ENCODE measurements around the gene PCP4L1.
A peak's percentile ranks its signal among the peaks of the same experiment; 100 is the strongest.
"Not testable (repeated sequence)": the region's sequence is repeated elsewhere in the genome, so short reads cannot be mapped to it uniquely, and the experiment has no call there.

The PCP4L1 gene

DNA sequence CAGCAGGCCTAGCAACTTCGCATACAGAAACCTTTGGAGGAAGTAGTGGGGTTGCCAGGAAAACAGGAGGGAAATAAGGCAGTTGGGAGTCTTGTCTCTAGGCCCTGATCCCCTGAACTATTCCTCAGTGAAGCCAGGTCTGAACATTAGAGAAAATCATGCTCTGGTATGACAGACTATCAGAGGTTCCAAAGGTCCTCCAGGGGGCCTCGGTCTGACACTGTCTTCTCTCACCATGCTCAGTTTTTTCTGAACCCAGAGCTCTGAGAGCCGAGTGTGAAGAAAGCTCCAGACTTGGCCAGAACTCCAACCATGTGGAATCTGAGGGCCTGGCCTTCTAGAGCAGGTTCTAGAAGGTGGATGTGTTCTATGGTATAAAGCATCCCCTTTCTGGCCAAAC lies 28.6 kb upstream of the PCP4L1 start:
- DNase-seq = peak; percentile 53

DNA sequence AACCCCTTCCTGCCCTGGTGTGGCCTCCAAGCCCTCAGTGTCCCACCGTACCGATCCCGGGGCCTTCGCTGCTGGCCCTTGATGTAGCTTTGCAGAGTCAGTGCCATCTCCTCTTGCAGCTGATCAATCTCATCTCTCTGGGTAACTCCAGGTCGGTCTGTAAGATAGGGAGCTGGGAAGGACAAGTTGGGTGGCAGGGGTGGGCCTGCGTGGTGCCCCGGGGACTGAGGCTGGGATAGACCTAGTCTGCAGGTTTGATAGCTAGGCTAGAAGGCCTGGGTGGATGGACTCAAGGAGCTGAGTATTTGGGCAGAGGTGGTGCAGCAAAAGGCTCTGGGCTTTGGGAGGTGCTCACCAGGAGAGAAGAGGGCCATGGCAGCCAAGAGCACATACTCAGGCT lies 27.8 kb upstream of the PCP4L1 start:
- no peak for DNase-seq

DNA sequence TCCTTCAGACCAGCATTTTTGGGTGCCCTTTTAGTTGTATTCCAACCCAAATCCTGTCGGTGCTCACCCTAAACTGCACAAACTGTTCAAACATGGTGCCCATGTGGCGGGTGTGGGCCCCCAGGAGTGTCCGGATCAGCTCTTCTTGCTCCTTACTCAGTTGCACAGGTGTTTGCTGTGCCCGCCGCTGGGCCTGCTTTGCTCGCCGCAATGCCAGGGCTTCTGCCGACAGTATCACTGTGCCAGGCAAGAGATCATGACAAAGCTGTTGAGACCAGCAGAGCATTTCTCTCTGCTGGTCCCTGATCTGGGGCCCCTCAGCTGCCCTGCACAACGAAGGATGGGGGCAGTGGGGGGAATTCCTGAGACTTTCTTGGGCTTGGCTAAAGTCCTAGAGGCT lies 25.4 kb upstream of the PCP4L1 start:
- no peak for DNase-seq

DNA sequence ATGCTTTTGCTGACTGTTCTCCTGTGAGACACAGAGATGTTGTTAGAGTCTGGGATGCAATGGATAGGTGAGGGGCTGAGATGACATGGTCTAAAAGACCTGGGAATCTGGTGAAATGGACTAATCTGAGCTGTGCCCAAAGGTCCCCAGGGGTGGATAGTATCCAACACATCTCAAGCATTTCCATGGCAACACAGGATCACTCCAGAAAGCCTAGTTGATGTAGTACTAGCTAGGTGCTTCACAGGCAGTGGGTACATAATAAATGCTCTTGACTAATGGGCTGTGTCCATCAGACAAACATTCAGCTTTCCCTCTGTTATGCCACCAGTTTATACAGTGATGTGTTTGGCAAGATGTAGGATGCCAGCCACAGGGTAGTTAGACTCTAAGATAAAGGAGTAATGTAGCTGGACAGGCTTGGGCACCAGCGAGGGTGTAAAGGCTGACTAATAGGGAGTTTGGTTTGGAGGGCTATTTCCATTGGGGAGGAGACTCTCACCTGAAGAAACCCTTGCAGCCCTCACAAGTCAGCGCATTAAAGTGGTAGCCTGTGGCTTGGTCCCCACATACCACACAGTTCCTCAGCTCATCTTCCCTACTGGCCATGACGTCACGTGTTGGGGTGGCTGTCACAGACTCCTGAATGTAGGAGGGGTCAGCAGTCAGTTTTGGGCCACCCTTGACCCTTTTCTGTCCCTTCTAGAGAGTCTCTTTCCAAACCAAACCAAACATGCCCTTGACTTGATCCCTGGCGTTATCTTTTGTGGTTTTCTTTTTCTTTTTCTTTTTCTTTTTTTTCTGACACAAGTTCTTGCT lies 22.4 kb upstream of the PCP4L1 start:
- DNase-seq = no peak

- DNase-seq = no peak
Measured at GRCh38 chr1:161238039-161238473, 20.5 kb upstream of the PCP4L1 start, which contains the start of gene NR1I3. NR1I3 (minus strand) TSS chr1:161238203; CDS start chr1:161236565, 1,638 bp downstream.

- no peak for DNase-seq
Measured at GRCh38 chr1:161241682-161242081, 16.9 kb upstream of the PCP4L1 start.

DNA sequence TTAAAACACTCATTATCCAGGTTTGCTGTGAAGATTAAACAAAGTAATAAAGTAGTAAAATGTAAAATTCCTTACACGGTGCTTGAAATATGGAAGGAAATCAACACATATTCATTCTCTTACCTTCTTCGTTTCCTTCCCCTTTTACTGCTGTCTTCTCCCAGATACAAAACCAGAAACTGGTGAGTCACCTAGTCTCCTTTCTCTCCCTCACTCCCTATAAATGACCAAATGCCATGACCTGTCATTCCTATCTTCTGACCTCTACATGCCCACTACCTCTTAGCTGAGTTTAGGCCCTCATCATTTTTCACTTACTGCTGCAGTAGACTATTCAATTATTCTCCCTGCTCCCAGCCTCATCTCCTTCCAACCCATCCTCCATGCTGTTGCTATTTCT lies 16.2 kb upstream of the PCP4L1 start:
- no peak for DNase-seq

DNA sequence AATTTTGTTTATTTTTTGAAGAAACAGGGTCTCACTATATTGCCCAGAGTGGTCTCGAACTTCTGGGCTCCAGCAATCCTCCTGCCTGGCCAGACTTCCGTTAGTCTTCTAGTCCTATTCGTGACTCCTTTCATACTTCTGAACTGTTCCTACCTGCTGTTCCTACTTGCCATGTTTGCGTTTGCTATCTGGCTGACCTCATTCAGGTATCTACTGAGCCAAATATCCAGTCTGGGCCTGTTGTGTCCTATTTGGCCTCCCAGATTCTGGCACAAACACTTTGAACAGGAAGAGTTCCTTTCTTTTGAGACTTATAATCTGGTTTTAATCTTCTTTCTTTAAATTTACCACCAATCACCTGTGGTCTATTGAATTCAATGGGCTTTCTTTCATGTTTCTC lies 13.7 kb upstream of the PCP4L1 start:
- no peak for DNase-seq

DNA sequence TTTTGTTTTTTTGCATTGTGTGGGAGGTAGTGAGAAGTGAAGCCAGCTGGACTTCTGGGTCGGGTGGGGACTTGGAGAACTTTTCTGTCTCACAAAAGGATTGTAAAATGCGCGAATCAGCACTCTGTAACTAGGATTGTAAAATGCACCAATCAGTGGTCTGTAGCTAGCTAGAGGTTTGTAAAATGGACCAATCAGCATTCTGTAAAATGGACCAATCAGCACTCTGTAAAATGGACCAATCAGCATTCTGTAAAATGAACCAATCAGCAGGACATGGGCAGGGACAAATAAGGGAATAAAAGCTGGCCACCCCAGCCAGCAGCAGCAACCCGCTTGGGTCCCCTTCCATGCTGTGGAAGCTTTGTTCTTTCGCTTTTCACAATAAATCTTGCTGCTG lies 8.4 kb upstream of the PCP4L1 start:
- DNase-seq = not testable (repeated sequence)

- no peak for DNase-seq
Measured at GRCh38 chr1:161250829-161251228, 7.7 kb upstream of the PCP4L1 start.

- no peak for DNase-seq
Measured at GRCh38 chr1:161251579-161251978, 7.0 kb upstream of the PCP4L1 start.

- DNase-seq = not testable (repeated sequence)
Measured at GRCh38 chr1:161255302-161255701, 3.2 kb upstream of the PCP4L1 start.

- not testable (repeated sequence) for DNase-seq
Measured at GRCh38 chr1:161255955-161256520, 2.5 kb upstream of the PCP4L1 start.

DNA sequence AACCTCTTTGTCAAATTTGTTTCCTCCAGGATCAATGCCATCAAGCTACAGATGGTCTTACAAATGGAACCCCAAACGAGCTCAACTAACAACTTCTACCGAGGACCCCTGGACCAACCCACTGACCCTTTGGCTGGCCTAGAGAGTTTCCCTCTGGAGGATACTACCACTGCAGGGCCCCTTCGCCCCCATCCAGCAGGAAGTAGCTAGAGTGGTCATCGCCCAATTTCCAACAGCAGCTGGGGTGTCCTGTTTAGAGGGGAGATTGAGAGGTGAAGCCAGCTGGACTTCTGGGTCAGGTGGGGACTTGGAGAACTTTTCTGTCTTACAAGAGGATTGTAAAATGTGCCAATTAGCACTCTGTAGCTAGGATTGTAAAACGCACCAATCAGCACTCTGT lies 1.4 kb upstream of the PCP4L1 start:
- DNase-seq = not testable (repeated sequence)

GRCh38 chr1:161259345-161259702 lies 779 bp downstream of the PCP4L1 start:
- no peak for DNase-seq

- no peak for DNase-seq
Measured at GRCh38 chr1:161259765-161260164, 1.2 kb downstream of the PCP4L1 start.

GRCh38 chr1:161260376-161261260 lies 2.1 kb downstream of the PCP4L1 start:
- DNase-seq = peak; percentile 83

DNA sequence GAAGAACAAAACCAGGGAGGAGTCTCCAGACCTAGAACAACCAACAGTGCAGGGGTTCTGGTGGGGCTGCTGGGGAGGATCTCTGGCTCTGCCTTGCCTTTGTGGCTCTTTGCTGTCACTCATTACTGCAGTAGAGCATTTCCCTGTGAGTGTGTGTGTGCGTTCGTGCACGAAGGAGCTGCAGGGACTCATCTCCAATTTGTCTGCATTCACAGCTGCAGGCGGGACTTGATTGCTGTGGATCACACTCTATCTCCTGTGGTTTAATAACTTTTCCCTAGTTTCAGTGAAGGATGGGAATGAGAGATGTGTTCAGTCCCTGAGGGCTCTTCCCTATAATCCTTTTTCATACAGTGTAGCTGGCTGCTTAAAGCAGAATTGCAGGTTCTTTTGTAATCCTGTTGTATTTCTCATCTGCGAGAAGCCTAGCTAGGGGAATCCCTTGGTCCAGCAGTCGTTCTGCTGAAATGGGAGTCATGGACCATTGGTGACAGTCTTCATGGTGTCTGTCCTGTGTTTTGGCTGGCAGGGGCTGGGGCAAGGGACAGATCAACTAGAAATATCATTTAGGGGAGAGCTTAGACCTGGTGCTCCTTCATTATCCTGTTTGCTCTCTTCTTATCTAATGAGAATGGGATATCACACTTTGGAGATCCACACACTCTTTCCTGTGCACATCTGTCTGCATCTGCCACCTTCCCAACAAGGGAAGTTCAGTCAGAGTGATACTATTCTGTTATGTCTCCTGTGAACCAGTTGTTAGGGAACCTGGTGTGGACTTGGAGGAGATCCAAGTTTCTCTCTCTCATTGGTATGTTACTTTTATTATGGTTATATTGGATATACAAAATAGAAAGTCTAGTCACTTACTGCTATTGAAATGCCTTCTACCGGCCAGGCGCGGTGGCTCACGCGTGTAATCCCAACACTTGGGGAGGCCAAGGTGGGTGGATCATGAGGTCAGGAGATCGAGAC lies 3.0 kb downstream of the PCP4L1 start:
- peak; percentile 64 for DNase-seq

- no peak for DNase-seq
Measured at GRCh38 chr1:161265305-161265704, 6.8 kb downstream of the PCP4L1 start.

DNA sequence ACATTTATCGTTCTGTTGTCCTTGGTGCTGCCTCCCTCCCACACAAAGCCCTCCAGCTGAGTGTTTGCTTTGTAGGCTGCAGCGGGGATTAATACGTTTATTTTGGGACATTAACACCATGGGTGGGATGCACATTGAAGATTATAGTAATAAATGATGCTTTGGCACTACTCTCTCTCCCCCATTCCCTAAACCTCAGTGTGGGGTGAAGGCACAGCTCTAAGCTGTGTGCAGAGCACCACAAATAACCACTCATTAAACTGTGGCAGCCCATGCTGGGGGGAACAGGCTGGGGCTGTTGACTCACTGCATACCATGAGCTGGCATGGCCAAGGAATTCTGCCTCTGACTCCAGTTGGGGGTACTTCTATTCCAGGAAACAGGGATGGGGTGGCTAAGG lies 7.7 kb downstream of the PCP4L1 start:
- DNase-seq = no peak

GRCh38 chr1:161266836-161267235 lies 8.3 kb downstream of the PCP4L1 start:
- peak; percentile 20 for DNase-seq

GRCh38 chr1:161267321-161267720 lies 8.8 kb downstream of the PCP4L1 start:
- DNase-seq = no peak
